GM11168 (cell line): ENCODE data around the gene SLC6A13.
"Not testable (repeated sequence)": the region's sequence is repeated elsewhere in the genome, so short reads cannot be mapped to it uniquely, and the experiment has no call there.

ENCODE experiments used
- in situ Hi-C: fragments of 300-500 bp; cut with MboI; formaldehyde crosslinking; loops from one replicate; pipeline ENCODE4 v1.12.0; 2022; ENCODE audit warnings: low sequenced_read_pairs; ENCODE audit not compliant: unreplicated experiment

Gene SLC6A13

DNA sequence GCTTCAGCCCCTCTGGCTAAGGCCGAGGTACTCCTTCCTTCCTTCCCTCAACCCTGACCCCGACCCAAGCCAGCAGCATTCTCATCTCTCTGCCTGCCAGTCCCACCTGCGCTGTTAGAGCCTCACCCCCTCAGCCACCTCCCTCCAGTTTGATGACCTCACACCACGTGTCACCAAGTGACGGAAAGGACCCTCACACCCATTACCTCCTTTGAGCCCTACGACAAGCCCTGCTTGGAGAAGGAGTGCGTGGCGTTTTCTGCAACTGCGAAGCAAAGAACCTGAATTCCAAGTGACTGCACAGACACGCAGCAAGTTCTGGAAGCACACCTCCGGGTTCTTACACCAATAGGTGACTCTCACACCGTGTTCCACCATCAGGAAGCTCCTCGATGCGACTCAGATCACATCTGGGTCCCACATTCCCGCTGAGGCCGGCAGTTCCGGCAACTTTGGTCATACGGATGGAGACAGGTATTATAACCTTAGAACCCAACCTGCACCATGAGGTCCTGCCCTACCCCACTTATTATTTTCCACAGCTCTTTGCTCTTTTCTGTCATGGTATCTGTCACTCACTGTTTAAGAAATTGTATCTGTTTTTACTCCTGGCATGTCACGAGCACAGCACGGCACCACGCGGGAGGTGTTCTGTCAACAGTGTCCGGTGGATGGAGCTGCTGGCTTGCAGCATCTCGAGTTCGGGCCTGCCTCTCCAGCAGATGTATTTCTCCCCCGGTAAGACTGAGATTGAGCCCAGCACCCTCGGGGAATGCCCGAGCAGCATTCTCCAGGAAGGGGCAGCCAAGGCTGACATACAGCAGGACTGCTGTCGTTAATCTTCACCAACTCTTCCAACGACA lies 43.7 kb downstream of the SLC6A13 start:
- in situ Hi-C loops = no loop called here

DNA sequence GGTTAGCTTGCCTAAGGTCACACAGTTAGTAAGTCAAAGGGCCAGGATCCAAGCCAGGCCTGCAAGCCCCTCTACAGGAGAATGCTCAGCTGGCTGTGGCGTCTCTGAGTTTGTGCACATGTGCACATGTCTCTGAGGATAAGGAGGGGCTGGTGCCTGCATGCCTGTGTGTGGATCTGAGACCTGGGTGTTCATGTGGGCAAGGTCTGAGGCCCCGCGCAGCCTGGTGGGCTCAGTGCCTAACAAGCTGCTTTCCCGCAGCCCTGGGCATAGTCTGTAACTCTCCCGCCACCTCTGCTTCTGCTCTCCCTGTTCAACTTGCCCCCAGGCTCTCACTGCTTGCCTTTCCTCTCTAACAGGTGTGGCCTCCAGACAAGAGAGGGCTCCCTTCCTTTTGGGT lies 44.4 kb downstream of the SLC6A13 start:
- in situ Hi-C loops = no loop called here

DNA sequence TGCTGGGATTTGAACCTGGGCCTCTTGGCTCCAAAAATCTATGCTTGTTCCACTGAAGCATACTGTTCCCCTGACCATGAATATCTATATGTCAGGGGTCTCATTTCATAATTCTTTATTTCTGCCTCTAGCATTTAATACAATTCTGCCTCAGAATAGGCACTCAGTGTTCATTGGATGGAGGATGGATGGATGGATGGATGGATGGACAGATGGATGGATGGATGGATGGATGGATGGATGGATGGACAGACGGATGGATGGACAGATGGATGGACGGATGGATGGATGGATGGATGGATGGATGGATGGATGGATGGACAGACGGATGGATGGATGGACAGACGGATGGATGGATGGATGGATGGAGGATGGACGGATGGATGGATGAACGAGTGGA lies 45.6 kb downstream of the SLC6A13 start:
- in situ Hi-C loops = not testable (repeated sequence)

DNA sequence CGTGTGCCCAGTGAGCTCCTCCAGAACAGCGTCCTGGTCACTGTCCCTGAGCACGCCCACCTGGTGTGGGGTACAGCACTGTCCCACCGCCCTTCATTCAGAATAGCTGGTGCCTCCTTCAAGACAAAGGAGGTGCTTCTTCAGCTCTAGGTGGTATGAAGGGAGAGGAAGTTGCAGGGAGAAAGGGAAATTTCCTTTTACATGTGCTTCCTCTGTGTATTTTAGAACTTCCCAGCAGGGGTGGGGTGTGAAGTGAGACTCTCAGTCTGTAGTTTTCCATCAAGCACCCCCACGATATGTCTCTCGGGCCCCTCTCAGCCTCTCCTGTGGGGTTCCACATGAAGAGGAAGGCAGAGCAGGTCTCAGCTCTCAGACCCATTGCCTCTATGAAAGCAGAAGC lies 47.5 kb downstream of the SLC6A13 start:
- in situ Hi-C loops = no loop called here

DNA sequence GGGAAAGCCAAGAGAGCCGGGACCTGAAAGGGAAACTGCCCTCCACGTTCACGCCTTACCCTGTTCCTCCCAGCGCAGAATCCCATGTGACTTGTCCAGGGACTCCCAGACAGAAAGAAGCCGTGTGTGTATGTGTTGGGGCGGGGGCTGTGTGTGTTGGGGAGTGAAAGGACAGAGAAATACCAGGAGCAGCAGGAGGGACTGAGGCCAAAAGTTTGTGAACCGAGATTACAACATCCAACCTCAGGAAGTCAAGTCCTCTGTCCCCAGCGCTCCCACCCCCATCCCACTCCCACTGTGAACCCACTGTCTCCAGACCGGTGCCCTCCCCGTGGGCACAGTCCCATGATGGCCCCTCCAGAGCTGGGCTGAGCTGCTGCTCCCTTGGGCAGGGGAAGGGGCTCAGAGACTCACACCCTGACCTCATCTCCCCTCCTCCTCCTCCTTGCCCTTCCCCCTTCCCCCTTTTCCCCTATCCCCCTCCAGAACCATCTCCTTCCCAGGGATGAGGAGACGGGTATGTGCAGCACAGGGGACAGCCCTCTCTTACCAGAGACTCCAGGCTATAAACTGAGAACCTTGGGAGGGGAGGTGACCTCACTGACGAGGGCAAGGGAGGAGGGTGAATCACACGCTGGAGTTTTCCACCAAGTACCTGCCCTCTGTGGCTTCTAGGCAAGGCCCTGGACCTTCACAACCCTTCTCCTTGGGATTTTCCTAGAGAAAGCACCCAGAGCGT lies 48.5 kb downstream of the SLC6A13 start, which contains the start of gene SLC6A12:
TSS of gene SLC6A12 (minus strand) at position 155 of the 739 bp plus-strand sequence. CDS start 4,171 bp downstream, outside the sequence.
- in situ Hi-C loops = no loop called here

DNA sequence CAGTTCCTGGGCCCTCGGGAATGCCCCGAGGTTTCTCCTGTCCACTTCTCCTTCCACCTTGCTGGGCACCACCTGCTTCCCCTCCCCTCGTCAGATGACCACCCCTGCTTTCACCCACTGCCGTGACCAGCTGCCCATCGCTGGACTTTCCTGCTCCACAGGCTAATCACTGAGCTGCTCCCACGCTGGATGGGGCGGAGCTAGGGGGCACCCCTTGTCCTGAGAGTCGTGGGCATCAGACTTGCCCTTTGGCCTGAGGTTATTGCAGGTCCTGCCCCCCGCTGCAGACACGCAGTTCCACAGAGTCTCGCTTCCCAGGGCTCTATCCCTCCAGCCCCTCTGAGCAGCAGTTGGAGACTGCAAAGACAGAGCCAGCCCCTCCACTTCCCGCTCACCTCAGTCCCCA lies 49.1 kb downstream of the SLC6A13 start:
- in situ Hi-C loops = no loop called here

DNA sequence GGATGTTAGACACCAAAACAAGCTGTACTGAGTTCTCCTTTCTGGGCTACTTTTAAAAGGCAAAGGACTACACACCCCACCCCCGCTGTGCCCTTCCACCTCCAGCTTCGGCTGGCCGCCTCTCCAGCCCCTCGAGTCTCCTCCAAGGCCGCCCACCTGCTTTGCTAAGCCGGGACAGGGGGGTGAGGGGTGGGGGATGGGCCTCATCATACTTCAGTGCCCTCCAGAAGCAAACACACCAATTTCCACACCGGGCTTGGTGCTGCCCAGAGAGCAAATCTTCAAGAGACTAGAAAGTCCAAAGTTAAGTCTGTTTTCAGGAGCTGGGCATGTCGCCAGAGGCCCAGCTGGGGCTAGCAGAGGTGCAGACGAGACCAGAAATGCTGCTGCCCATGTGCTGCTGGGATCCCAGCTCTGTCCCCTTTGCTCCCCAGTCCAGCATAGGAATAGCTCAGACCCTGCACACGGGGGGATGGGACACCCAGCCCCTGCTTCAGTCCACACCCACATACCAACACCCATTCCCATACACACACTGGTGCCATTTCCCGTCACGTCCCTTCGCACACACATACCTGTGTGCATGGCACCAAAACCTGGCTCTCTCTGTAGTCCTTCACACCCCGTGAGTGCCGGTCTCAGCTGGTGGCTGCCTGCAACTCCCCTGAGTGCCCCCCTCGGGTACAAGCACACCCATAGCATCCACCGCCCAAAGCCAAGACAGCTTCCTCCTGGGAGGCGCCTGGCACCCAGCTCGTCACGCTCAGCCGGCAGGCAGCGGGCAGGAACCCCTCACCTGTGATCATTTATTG lies 49.7 kb downstream of the SLC6A13 start:
- in situ Hi-C loops = no loop called here

DNA sequence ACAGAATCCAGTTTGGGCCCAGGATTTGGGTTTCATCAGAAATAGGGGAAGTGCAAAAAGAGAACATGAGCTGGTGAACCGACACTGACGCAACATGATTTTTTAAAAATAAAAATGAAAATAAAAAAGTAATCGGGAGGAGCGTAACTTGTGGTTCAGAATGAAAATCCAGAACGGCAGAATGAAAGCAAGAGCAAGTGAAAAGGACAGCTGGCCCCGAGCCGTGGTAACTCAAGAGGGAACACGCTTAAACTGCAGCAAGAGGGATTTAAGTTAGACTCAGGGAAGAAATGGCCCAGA lies 50.3 kb downstream of the SLC6A13 start:
- in situ Hi-C loops = no loop called here

DNA sequence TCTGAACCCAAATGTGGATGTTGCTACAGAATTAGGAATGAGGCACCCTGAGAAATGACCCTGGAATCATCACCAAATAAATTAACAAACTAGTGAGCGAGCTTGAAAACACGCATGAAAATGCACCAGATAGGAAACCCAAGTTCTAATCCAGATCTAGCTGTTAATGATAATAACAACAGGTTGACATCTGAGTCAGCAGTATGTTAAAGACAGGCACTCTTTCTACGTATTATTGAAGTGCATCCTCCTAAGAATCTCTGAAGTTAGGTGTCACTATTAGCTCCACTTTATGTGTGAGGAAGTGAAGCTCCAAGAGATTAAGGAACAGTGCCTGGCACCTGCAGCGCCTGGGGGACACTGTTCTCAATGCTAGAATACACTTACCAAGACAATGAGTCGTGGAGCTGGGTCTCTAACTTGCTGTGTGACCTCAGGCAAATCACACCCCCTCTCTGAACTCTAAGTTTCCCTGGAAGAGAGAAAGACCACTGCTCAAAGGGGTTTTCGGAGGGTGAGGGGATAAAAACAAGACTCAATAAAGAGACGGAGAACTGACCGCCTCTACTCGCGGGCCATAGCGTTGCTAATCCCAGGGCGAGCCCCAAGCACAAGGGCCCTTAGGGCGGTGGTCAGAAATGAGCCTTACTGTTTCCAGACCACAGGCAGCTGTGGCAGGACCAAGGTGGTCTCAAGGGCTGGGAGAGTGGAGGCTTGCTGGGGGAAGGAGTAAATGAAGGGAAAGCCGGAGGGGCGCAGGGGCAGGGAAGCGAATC lies 50.8 kb downstream of the SLC6A13 start:
- in situ Hi-C loops = no loop called here

DNA sequence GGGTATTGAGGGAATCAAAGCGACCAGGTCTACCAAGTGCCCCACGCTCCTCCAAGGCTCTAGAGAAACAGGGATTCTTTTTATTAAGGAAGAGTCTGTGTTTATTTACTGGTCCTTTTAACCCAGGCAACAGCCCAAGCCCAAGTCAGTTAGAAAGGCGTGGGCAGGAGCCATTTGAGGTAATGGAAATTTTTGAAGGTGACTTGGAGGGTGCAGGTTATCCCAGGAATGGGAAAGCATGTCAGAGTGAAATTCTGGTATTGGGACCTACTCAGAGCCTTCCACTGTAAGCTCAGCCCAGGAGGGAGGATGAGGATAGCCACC lies 51.5 kb downstream of the SLC6A13 start:
- in situ Hi-C loops = no loop called here

DNA sequence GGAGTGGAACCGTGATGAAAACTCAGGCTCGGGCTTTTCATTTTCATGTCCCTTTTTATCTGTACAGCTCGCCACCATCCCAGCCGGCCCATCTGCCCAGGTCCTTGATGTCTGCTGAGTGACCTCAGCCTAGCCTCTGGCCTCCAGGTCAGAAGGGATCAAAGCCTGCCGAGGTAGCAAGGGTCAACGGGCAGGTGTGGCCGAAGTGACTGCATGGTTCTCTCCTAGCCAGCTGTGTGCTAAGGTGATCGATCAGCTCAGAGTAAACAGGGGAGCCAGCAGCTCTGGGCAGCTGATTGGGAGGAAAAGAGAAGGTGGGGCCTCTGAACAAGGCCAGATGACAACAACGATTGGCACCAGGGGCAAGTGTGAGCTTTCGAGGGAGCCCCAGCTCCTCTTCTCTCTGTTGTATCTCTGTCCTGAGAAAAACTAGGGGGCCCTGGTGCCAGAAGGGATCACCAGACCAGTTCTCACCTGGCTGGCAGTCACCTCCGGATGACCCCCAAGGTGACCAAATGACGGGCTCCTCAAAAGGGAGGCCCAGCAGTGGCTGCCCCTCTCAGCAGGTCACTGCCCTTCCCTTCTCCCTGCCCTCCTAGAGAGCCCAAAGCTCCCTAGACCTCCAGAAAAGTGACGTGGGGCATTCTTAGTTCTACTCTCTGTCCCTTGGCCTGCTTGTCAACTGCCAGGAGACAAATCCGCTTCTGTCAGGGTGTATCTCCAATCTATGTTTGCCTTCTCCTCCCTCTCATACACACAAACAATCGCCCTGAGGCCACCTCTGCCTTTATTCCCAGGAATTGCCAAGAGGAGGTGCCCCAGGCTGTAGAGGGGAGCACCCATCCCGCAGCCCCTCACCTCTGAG lies 52.1 kb downstream of the SLC6A13 start:
- in situ Hi-C loops = no loop called here

DNA sequence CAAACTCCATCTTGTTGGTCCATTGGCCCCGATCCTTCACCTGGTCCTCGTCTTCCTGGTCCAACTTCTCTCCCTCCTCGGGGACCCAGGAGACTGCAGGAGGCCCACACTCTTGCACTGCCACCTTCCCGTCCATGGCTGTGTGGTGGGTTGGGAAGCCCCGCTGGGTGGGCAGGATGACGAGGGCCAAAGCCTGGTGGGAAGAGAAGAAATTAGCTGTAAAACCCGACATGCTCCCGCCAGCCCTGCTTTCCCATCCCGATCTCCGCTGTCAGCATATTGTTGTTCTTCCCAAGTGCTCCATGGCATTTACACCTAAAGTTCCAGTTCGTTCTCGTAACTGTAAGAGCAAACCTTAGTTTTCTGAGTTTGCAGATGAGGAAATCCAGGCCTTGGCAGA lies 52.8 kb downstream of the SLC6A13 start:
- in situ Hi-C loops = no loop called here

DNA sequence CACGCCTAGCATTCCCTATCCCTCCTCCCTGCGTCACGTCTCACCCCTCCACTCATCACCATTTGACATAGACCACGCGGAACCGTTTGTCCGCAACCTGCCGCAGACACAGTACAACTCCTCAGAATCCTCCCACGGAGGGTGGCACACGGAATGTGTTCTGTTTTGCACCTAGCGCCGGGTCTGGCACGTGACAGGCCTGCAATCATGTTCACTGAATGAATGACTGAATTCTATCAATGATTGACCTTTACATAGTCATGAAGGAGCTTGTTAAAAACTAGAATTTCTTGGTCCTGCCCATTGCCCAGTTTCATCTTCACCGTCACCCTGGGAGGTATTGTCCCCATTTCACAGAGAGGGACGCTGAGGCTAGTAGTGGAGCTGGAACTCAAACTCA lies 53.4 kb downstream of the SLC6A13 start:
- in situ Hi-C loops = no loop called here

DNA sequence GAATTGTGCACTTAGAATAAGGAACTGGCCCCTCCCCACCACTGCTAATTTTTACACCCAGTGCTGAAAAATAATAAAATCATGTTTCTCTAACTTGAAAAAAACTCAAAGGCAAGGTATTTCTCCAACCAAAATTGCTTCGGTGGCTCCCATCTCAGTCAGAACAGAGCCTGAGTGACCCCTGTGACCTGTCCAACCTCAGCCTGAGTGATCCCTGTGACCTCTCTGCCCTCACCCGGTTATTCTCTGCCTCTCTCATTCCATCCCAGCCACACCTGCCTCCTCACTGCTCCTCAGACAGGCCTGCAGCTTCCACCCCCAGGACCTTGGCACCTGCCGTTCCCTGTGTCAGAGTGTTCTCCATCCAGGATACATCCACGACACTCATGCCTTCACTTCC lies 53.8 kb downstream of the SLC6A13 start:
- in situ Hi-C loops = no loop called here

DNA sequence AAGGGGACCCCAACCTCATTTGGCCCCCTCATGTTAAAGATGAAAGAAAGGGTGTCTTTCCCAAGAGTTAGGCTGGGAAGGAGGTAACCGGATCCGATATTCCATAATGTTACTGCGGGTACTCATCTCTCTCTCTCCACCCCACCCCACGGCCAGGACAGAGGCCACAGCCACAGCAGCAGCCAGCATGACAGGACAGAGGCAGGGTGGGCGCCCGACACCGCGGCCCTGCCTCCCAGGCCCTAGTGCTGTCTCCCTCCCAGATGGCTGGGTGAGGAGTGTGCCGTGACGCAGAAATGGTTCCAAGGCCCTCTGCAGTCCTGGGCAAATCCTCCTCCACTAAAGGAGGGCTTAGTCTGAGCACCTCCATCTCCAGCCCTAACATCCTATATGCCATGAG lies 54.8 kb downstream of the SLC6A13 start:
- in situ Hi-C loops = no loop called here

DNA sequence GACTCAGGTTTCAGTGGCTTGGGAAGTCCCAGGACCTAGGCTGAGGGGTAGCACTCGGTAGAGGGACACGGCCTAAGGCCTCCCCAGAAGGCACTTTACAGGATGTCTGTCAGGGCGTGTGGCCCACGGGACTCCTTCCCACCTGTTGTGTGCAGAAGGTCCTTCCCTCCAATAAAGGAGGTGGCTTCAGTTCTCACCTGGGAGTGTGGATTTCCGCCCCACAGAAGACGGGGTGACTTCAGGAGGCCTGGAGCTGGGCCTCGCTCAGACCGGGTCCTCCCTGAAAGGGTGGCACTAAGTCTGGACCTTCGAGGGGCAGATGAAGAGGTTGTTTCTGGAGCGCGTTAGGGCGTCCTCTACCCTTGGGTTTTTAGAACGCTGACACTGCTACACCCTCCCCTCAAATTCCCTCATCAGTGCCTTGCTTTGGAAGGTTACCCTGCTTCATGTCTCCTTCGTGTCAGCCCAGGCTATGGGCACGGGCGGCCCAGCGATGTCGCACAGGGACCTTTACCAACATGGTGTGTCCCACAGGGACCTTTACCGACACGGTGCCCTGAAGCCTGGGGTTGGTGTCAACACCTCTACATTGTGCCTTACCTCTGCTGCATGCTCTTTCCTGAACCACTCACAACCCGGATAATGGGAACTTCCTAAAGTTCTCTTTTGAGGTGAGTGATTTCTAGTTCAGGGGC lies 55.7 kb downstream of the SLC6A13 start:
- in situ Hi-C loops = no loop called here

DNA sequence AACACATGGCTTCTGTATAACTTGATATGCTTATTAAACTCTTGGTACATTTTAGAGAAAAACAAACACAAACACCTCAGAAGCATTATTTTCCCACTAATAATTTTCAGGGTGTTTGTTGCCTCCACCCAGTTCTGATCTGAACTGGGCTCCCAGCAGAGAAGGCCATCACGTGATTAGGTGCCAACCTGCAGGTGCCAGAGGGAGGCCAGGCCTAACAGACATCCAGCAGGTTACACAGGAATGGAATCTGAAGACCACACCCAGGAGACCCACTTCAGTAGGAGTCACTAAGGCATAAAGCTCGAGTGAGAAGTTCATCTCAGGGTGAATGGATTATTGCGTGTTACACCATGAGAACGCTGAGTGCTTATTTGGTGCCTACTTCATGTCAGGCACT lies 57.6 kb downstream of the SLC6A13 start:
- in situ Hi-C loops = no loop called here

DNA sequence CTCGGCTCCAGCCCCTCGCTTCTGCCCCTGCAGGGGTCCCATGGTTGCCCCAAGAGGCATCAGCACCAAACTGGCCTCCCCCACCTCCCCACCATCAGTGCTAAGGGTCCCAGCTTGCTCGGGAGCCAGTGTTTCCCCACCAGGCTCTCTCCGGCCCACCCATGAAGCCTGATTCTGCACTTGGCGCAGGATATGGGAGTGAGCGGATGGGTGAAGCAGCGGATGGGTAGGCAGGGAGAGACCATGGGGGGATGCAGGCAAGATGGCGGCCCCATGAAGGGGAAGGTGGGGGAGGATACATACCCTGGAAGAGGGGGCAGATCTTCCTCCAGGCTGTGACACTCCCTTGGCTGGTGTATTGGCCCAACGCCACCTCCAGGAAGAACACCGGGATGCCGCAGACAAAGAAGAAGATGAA lies 58.4 kb downstream of the SLC6A13 start:
- in situ Hi-C loops = no loop called here
